GM12801 (cell line): ENCODE measurements around the gene SNX9.

ENCODE experiments used
- TF ChIP-seq, protein P1 (sequence below): IDR thresholded peaks from one replicate; pipeline ENCODE4 v1.5.1; 2011; ENCODE audit warnings: control low read depth; ENCODE audit not compliant: insufficient read length; ENCODE audit errors: extremely low read depth

The SNX9 gene

DNA sequence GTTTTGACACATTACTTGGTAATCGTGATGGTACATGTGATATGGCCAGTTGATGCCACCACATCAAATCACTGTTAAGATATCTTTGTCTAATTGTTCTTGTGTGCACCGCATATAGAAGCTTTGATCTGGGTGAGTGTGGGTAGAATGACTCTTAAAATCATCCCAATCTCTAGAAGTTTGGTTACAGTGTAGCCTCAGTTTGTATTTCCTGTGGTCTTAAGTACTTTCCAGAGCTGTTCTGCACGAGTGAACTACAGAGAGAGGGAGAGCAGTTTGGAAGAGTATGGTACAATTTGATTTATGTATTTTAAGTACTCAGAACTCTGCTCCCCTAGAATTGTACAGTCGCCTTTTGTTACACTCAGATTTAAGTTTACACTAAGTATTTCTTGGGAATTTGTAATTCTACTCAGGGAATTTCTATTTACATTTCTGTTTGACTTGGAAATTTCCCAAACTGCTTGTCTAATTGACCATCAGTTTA is 37.5 kb downstream of the SNX9 start:
- TF ChIP-seq, protein P1, sequence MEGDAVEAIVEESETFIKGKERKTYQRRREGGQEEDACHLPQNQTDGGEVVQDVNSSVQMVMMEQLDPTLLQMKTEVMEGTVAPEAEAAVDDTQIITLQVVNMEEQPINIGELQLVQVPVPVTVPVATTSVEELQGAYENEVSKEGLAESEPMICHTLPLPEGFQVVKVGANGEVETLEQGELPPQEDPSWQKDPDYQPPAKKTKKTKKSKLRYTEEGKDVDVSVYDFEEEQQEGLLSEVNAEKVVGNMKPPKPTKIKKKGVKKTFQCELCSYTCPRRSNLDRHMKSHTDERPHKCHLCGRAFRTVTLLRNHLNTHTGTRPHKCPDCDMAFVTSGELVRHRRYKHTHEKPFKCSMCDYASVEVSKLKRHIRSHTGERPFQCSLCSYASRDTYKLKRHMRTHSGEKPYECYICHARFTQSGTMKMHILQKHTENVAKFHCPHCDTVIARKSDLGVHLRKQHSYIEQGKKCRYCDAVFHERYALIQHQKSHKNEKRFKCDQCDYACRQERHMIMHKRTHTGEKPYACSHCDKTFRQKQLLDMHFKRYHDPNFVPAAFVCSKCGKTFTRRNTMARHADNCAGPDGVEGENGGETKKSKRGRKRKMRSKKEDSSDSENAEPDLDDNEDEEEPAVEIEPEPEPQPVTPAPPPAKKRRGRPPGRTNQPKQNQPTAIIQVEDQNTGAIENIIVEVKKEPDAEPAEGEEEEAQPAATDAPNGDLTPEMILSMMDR: no peak

DNA sequence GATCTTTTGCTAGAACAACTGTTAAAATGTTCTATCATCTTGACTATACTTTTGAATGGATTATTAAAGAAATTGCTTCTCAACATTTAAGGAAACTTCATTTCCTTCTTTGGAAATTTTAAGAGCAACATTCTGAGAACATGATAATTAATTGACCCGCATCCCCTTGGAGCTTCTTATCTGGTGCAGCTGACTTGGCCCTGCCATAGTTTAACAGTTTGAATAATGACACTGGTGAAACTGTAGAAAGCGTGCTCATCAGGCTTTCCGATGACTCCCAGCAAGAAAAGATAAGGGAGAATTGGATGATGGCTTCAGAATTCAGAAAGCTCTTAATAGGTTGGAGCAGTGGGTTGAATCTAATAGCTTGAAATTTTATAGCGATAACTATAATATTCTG is 38.1 kb downstream of the SNX9 start:
- TF ChIP-seq, protein P1: no peak

DNA sequence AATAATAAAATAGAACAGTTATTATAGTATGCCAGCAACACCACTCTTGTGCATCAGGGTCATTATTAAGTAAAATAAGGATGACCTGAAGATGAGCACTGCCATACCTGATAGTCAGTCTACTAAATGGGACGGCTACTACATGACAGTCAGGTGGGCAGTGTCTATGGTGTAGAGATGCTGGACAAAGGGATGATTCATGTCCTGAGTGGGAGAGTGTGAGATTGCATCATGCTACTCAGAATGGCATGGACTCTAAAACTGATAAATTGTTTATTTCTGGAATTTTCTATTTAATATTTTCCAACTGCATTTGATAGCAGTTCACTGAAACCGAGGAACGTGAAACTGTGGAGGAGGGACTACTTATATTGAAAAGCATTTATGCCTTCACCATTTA is 38.8 kb downstream of the SNX9 start:
- TF ChIP-seq, protein P1: no peak

DNA sequence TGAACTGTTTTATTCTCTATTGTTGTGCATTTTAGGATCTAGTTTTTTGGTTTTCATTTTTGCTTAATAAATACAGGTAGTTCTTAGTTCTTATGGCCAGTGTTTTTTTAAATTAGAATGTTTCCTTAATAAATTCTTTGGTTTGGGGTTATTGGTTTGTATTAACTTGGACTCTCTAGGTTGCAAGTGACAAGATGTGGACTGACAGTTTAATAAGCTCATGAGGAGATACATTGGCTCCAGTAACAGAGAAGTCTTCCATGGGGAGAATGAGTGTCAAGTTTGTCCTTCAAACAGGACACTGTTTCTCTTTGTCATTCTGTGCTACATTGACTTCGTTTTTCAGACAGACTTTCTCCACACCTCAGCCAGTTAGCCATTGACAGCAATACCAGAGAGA is 39.7 kb downstream of the SNX9 start:
- TF ChIP-seq, protein P1: no peak

DNA sequence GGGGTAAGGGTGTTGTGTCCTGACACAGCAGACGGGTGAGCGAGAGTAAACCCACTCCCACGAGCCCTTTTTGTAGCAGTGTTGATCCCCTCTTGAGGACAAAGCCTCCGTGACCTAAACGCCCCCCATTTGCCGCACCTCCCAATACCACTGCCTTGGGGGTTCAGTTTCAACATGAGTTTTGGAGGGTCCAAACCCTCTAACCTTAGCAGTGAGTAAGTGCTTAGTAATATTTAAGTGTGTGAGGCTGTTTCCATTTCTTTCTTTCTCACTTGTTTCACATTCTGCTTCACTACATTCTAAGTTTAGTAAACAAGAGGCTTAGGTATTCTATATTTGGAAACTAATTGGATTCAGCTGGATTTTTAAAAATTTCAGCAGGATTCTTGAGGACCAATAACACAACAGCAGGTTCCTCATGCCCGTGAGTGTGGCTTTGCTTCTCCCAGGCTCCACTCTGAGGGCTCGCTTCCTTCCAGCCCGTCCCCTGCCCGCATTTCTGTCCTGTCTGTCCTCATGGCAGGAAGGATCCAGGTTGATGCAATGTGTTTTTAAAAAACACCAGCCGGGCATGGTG is 41.2 kb downstream of the SNX9 start:
- TF ChIP-seq, protein P1: no peak

DNA sequence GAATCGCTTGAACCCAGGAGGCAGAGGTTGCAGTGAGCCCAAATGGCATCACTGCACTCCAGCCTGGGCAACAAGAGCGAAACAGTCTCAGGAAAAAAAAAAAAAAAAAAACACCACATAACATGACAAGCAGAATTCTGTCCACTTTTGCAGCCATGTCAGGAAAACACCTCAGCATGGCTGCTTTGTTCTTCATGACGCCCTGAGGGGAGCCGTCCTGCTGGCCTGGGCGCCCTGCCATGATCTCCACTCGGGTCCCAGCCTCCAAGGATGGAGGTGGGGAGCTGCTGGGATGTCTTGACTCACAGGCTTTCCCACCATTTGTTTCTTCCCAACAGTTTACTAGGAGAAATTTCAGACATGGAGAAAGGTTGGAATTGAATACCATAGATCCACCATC is 42.2 kb downstream of the SNX9 start:
- TF ChIP-seq, protein P1: no peak

DNA sequence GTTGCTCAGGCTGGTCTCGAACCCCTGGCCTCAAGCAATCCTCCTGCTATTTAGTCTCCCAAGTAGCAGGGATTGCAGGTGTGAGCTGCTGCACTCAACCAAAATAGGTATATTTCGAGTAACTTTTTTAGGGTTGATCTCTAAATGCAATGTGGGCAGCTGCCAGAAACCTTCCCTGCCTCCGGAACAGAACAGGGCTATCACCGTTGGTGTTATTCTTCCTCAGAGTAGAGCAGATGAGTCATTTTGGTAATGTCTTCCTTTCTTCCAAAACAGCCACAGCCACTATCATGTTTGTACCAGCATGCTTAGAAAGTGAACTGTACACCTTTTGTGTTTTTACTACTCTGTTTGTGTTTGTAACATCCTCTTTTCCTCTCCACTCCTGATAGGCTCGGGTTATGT is 44.1 kb downstream of the SNX9 start:
- TF ChIP-seq, protein P1: no peak
